ENCODE results near the gene SDHAF4. TPM values are rescaled to one million over a fixed set of nuclear protein-coding genes. Genes with fewer than 3 reads are reported as not detected.
"Not testable (repeated sequence)": the region's sequence is repeated elsewhere in the genome, so short reads cannot be mapped to it uniquely, and the experiment has no call there.

The SDHAF4 gene
- total and polyA plus RNA-seq, 2 experiments from 2014 or later = 11.9 to 16.0 TPM

GRCh38 chr6:70547905-70548304 is 18.8 kb upstream of the SDHAF4 start:
- H3K4me2 ChIP-seq = no peak overlapping the region
- 83% methylated on average over 3 of the region's 3 CpGs for WGBS (ENCODE audit: low lambda C conversion rate, missing lambda C conversion rate)
- H3K27me3 ChIP-seq = no peaks in the 10 kb centered on the region
- no peak overlapping the region for H3K4me3 ChIP-seq
- no peak overlapping the region for H3K27ac ChIP-seq
- H3K9me2 ChIP-seq (replicated peaks; ENCODE audit: insufficient read depth) = no peaks in the 10 kb centered on the region
- no peak overlapping the region for H2AFZ ChIP-seq
- H3K79me2 ChIP-seq = no peaks in the 10 kb centered on the region
- no peaks in the 10 kb centered on the region for H3K4me1 ChIP-seq (ENCODE audit: insufficient read depth)
- H4K20me1 ChIP-seq (ENCODE audit: insufficient read depth, poor library complexity, severe bottlenecking) = no peaks in the 10 kb centered on the region
- TF ChIP-seq CTCF (IDR thresholded peaks at IDR 0.05; ENCODE audit: poor library complexity) (no peak), EZH2phosphoT487 (IDR thresholded peaks at IDR 0.05; ENCODE audit: low read depth, severe bottlenecking, unreplicated experiment) (no peak), EZH2 (IDR thresholded peaks at IDR 0.05; ENCODE audit: borderline replicate concordance) (no peak)
- H3K36me3 ChIP-seq (replicated peaks; ENCODE audit: insufficient read depth, low read depth) = no peaks in the 10 kb centered on the region
- no peaks in the 10 kb centered on the region for H3K9me3 ChIP-seq (ENCODE audit: low read depth)
- no peak for DNase-seq (ENCODE audit: low spot score)

DNA sequence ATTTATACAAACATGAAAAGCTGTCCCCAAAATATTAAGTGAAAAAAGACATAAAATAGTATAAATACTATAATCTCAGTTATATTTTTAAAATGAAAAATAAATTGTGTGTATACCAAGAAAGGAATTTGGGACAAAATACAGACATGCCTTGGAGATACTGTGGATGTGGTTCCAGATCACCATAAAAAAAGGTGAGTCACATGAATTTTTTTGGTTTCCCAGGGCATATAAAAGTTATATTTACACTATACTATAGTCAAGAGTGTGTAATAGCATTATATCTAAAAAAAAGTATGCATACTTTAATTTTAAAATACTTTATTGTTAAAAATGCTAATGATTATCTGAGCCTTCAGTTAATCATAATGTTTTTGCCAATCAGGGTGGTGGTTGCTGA is 17.4 kb upstream of the SDHAF4 start:
- no peaks in the 10 kb centered on the region for H3K9me2 ChIP-seq (replicated peaks; ENCODE audit: insufficient read depth)
- no peaks in the 10 kb centered on the region for H3K4me1 ChIP-seq (ENCODE audit: insufficient read depth)
- no peak overlapping the region for H2AFZ ChIP-seq
- no peak overlapping the region for H3K27ac ChIP-seq
- no peaks in the 10 kb centered on the region for H3K27me3 ChIP-seq
- no peaks in the 10 kb centered on the region for H4K20me1 ChIP-seq (ENCODE audit: insufficient read depth, poor library complexity, severe bottlenecking)
- no peaks in the 10 kb centered on the region for H3K9me3 ChIP-seq (ENCODE audit: low read depth)
- no peak overlapping the region for H3K4me2 ChIP-seq
- H3K79me2 ChIP-seq = no peaks in the 10 kb centered on the region
- DNase-seq (ENCODE audit: low spot score) = no peak
- no peak overlapping the region for H3K4me3 ChIP-seq
- H3K36me3 ChIP-seq (replicated peaks; ENCODE audit: insufficient read depth, low read depth) = no peaks in the 10 kb centered on the region
- no peak for TF ChIP-seq EZH2 (IDR thresholded peaks at IDR 0.05; ENCODE audit: borderline replicate concordance)
- TF ChIP-seq CTCF (IDR thresholded peaks at IDR 0.05; ENCODE audit: poor library complexity) = no peak
- TF ChIP-seq EZH2phosphoT487 (IDR thresholded peaks at IDR 0.05; ENCODE audit: low read depth, severe bottlenecking, unreplicated experiment) = no peak

DNA sequence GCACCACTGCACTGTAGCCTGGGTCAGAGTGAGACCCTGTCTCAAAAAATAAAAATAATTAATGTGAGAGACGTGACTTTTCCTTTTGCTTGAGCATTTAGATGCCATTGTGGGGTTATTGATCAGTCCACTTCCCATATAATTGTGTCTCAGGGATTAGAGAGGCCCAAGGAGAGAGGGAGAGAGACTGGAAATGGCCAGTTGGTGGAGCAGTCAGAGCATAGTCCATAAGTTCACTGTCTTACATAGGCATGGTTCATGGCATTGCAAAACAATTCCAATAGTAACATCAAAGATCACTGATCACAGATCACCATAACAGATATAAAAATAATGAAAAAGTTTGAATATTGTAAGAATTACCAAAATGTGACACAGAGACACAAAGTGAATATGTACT is 15.2 kb upstream of the SDHAF4 start:
- Histone ChIP-seq H2AFZ (no peak overlapping the region), H3K27me3 (no peaks in the 10 kb centered on the region), H3K4me1 (ENCODE audit: insufficient read depth) (no peaks in the 10 kb centered on the region), H3K4me2 (no peak overlapping the region), H3K4me3 (no peak overlapping the region), H3K36me3 (replicated peaks; ENCODE audit: insufficient read depth, low read depth) (no peaks in the 10 kb centered on the region), H3K9me3 (ENCODE audit: low read depth) (no peaks in the 10 kb centered on the region), H3K9me2 (replicated peaks; ENCODE audit: insufficient read depth) (no peaks in the 10 kb centered on the region), H4K20me1 (ENCODE audit: insufficient read depth, poor library complexity, severe bottlenecking) (no peaks in the 10 kb centered on the region), H3K27ac (no peak overlapping the region), H3K79me2 (no peaks in the 10 kb centered on the region)
- TF ChIP-seq CTCF (IDR thresholded peaks at IDR 0.05; ENCODE audit: poor library complexity) = no peak
- TF ChIP-seq EZH2 (IDR thresholded peaks at IDR 0.05; ENCODE audit: borderline replicate concordance) = no peak
- 96% methylated on average over 1 of the region's 1 CpG for WGBS (ENCODE audit: low lambda C conversion rate, missing lambda C conversion rate)
- no peak for DNase-seq (ENCODE audit: low spot score)

- H3K79me2 ChIP-seq; H3K27me3 ChIP-seq; H3K36me3 ChIP-seq (replicated peaks; ENCODE audit: insufficient read depth, low read depth); DNase-seq (ENCODE audit: low spot score); H4K20me1 ChIP-seq (ENCODE audit: insufficient read depth, poor library complexity, severe bottlenecking); H3K4me3 ChIP-seq; H2AFZ ChIP-seq; H3K4me1 ChIP-seq (ENCODE audit: insufficient read depth); H3K4me2 ChIP-seq; H3K9me2 ChIP-seq (replicated peaks; ENCODE audit: insufficient read depth); H3K9me3 ChIP-seq (ENCODE audit: low read depth); H3K27ac ChIP-seq: not testable (repeated sequence)
- 95% methylated on average over 13 of the region's 13 CpGs for WGBS (ENCODE audit: low lambda C conversion rate, missing lambda C conversion rate)
Measured at GRCh38 chr6:70552286-70552940, 14.3 kb upstream of the SDHAF4 start.
